Osteoblast (primary cell): Measurements from ENCODE around the gene SLC49A3. TPM values are rescaled to one million over a fixed set of nuclear protein-coding genes. Genes with fewer than 3 reads are reported as not detected.

ENCODE experiments used
- DNase-seq: peaks from one replicate; pipeline ENCODE4 v3.0.0; 2011; ENCODE audit warnings: low spot score, mixed read lengths; ENCODE audit not compliant: insufficient read length; ENCODE audit errors: missing footprints
- H2AFZ ChIP-seq: 2 replicates; pipeline ENCODE4 v1.6.0; 2011; ENCODE audit warnings: mild to moderate bottlenecking, low read length
- H3K27ac ChIP-seq: 2 replicates; pipeline ENCODE4 v1.5.1; 2011; ENCODE audit warnings: mild to moderate bottlenecking, low read depth, low read length, moderate library complexity
- H3K27me3 ChIP-seq: 2 replicates; pipeline ENCODE4 v1.6.0; 2012; ENCODE audit warnings: mild to moderate bottlenecking, control low read depth, inconsistent platforms, low read length, moderate library complexity; ENCODE audit not compliant: insufficient read depth
- H3K36me3 ChIP-seq: 2 replicates; pipeline ENCODE4 v1.5.1; 2011; ENCODE audit warnings: mild to moderate bottlenecking, low read length, control low read depth, moderate library complexity; ENCODE audit not compliant: insufficient read depth
- H3K4me1 ChIP-seq: 2 replicates; pipeline ENCODE4 v1.5.1; 2011; ENCODE audit warnings: mild to moderate bottlenecking, low read length, control low read depth, moderate library complexity; ENCODE audit not compliant: insufficient read depth
- H3K4me2 ChIP-seq: 2 replicates; pipeline ENCODE4 v1.6.0; 2011; ENCODE audit warnings: mild to moderate bottlenecking, low read length; ENCODE audit not compliant: insufficient read depth
- H3K4me3 ChIP-seq: fragments of 200-600 bp; sonication (generic); 3 replicates; pipeline ENCODE4 v1.5.1; 2012; ENCODE audit warnings: mild to moderate bottlenecking, low read length, inconsistent platforms; ENCODE audit not compliant: insufficient read depth
- H3K79me2 ChIP-seq: 2 replicates; pipeline ENCODE4 v1.6.0; 2012; ENCODE audit warnings: mild to moderate bottlenecking, low read length, control low read depth, inconsistent platforms; ENCODE audit not compliant: insufficient read depth
- H3K9me3 ChIP-seq: 2 replicates; pipeline ENCODE4 v1.5.1; 2011; ENCODE audit warnings: low read depth, low read length, control low read depth
- H4K20me1 ChIP-seq: 2 replicates; pipeline ENCODE4 v1.6.0; 2012; ENCODE audit warnings: mild to moderate bottlenecking, low read length, control low read depth; ENCODE audit not compliant: insufficient read depth
- CTCF ChIP-seq: IDR thresholded peaks from 2 replicates; pipeline ENCODE4 v1.5.1; 2011; ENCODE audit warnings: mild to moderate bottlenecking, low read depth, low read length, moderate library complexity; ENCODE audit errors: extremely low read depth
- total RNA-seq: library from RNA; depleted of rRNA; stranded (reverse); fragments of >200 nt; gene quantifications from 2 replicates; pipeline ENCODE4 v1.2.3, GENCODE V29; 2012

Gene SLC49A3
- total RNA-seq, 1 donor: 11.6 TPM

- H3K36me3 ChIP-seq: no peaks in the 10 kb centered on the region
- TF ChIP-seq CTCF: no peak
- H3K9me3 ChIP-seq: no peaks in the 10 kb centered on the region
- no peaks in the 10 kb centered on the region for H4K20me1 ChIP-seq
- H2AFZ ChIP-seq: no peak overlapping the region
- no peaks in the 10 kb centered on the region for H3K27me3 ChIP-seq
- H3K27ac ChIP-seq: no peak overlapping the region
- H3K4me3 ChIP-seq: no peak overlapping the region
- no peak overlapping the region for H3K4me2 ChIP-seq
- peak; percentile 93 for DNase-seq
- no peaks in the 10 kb centered on the region for H3K79me2 ChIP-seq
- H3K4me1 ChIP-seq: no peaks in the 10 kb centered on the region
Observed at GRCh38 chr4:656436-657337, 32.3 kb downstream of the SLC49A3 start.

GRCh38 chr4:655464-656151 lies 33.3 kb downstream of the SLC49A3 start:
- no peak overlapping the region for H3K4me2 ChIP-seq
- no peak for TF ChIP-seq CTCF
- no peaks in the 10 kb centered on the region for H3K36me3 ChIP-seq
- no peak overlapping the region for H2AFZ ChIP-seq
- no peaks in the 10 kb centered on the region for H3K4me1 ChIP-seq
- H3K9me3 ChIP-seq: no peaks in the 10 kb centered on the region
- H3K27ac ChIP-seq: no peak overlapping the region
- H4K20me1 ChIP-seq: no peaks in the 10 kb centered on the region
- peak; percentile 86 for DNase-seq
- no peaks in the 10 kb centered on the region for H3K27me3 ChIP-seq
- no peak overlapping the region for H3K4me3 ChIP-seq
- no peaks in the 10 kb centered on the region for H3K79me2 ChIP-seq

- Histone ChIP-seq H3K4me2 (no peak overlapping the region), H4K20me1 (no peaks in the 10 kb centered on the region), H3K4me1 (no peaks in the 10 kb centered on the region), H3K27ac (no peak overlapping the region), H3K27me3 (no peaks in the 10 kb centered on the region), H3K79me2 (no peaks in the 10 kb centered on the region), H3K36me3 (no peaks in the 10 kb centered on the region), H3K9me3 (no peaks in the 10 kb centered on the region), H2AFZ (no peak overlapping the region), H3K4me3 (no peak overlapping the region)
- peak; percentile 88 for DNase-seq
- TF ChIP-seq CTCF: no peak
Observed at GRCh38 chr4:654871-655463, 34.0 kb downstream of the SLC49A3 start.

GRCh38 chr4:654503-654845 lies 34.5 kb downstream of the SLC49A3 start:
- peak; percentile 61 for DNase-seq
- Histone ChIP-seq H3K9me3 (no peaks in the 10 kb centered on the region), H4K20me1 (no peaks in the 10 kb centered on the region), H3K79me2 (no peaks in the 10 kb centered on the region), H3K4me3 (no peak overlapping the region), H3K27me3 (no peaks in the 10 kb centered on the region), H2AFZ (no peak overlapping the region), H3K4me2 (no peak overlapping the region), H3K27ac (no peak overlapping the region), H3K4me1 (no peaks in the 10 kb centered on the region), H3K36me3 (no peaks in the 10 kb centered on the region)
- TF ChIP-seq CTCF: no peak
